Activated naive CD4-positive, alpha-beta T cell treated with anti-CD3 and anti-CD28 coated beads for 36 hours (primary cell): Measurements from ENCODE around the gene RNF208. TPM values are rescaled to one million over a fixed set of nuclear protein-coding genes. Genes with fewer than 3 reads are reported as not detected.
"Not testable (repeated sequence)": the region's sequence is repeated elsewhere in the genome, so short reads cannot be mapped to it uniquely, and the experiment has no call there.

Experiments used
- CTCF ChIA-PET: fragments of 350-600 bp; sonication (Branson Sonifier 250); formaldehyde crosslinking; loops from one replicate; lab custom pipeline; 2021; ENCODE audit warnings: antibody characterized with exemption; lab: Charles Lee
- DNase-seq: peaks from one replicate; pipeline ENCODE4 v3.0.0-alpha.2; 2020
- H3K27ac Mint-ChIP-seq: one replicate; pipeline ENCODE4 v1.8.0; 2021; ENCODE audit warnings: mild to moderate bottlenecking, mixed read lengths
- H3K27me3 Mint-ChIP-seq: one replicate; pipeline ENCODE4 v1.8.0; 2021; ENCODE audit warnings: low read depth, mixed read lengths
- H3K36me3 Mint-ChIP-seq: one replicate; pipeline ENCODE4 v1.8.0; 2021; ENCODE audit warnings: low read depth, mixed read lengths
- H3K4me1 Mint-ChIP-seq: one replicate; pipeline ENCODE4 v1.8.0; 2021; ENCODE audit warnings: low read depth, mixed read lengths
- H3K4me3 Mint-ChIP-seq: one replicate; pipeline ENCODE4 v1.8.0; 2021; ENCODE audit warnings: mild to moderate bottlenecking, moderate library complexity, mixed read lengths
- H3K9me3 Mint-ChIP-seq: one replicate; pipeline ENCODE4 v1.8.0; 2021; ENCODE audit warnings: mixed read lengths
- intact Hi-C: fragments of 100-400 bp; cut with micrococcal nuclease; formaldehyde crosslinking; loops from one replicate; pipeline ENCODE4 v1.15.1; 2023
- total RNA-seq, 2 experiments: library from RNA; stranded (reverse); gene quantifications; one replicate each; pipeline ENCODE4 v1.2.3, GENCODE V29; 2021

RNF208 gene
- total RNA-seq, 2 experiments from 2014 or later, result 4.9 to 5.0 TPM

GRCh38 chr9:137251490-137252268 lies 29.6 kb upstream of the RNF208 start:
- no peaks in the 10 kb centered on the region for H3K9me3 Mint-ChIP-seq
- intact Hi-C loops, result no loop called here
- H3K4me1 Mint-ChIP-seq, result peaks cover 12% of the 10 kb centered on the region
- H3K4me3 Mint-ChIP-seq, result no peak overlapping the region
- H3K27ac Mint-ChIP-seq, result no peak overlapping the region
- DNase-seq, result no peak
- H3K36me3 Mint-ChIP-seq, result peaks cover 1% of the 10 kb centered on the region
- CTCF ChIA-PET, result interaction anchor here (0.8 to 1.1 kb wide), 2 partner anchors 19 to 132 kb away, joined by 3 read pairs; no protein-coding TSS in a partner anchor
- H3K27me3 Mint-ChIP-seq, result no peaks in the 10 kb centered on the region

DNA sequence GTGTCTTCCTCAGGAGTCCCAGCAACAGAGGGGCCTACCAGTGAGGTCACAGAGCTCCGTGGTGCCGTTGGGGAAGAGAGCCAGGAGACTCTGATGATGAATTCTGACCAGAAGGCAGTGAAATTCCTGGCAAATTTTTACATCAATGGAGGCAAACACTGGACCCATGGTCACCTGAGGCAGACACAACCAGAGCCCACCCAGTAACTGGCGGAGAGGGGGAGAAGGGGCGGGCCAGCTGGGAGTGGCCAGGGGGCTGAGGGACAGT lies 29.1 kb upstream of the RNF208 start, which contains the start of gene STPG3:
TSS of gene STPG3 (plus strand) at position 93 of the 268 bp plus-strand sequence. CDS start at position 94, 1 bp downstream.
- peaks cover 7% of the 10 kb centered on the region for H3K4me1 Mint-ChIP-seq
- no peak within 1 kb of the TSS for H3K27ac Mint-ChIP-seq
- H3K4me3 Mint-ChIP-seq, result no peak within 1 kb of the TSS
- no peaks in the 10 kb centered on the region for H3K27me3 Mint-ChIP-seq
- intact Hi-C loops, result no loop called here
- H3K9me3 Mint-ChIP-seq, result no peaks in the 10 kb centered on the region
- H3K36me3 Mint-ChIP-seq, result no peaks in the 10 kb centered on the region
- no peak for DNase-seq
- CTCF ChIA-PET, result interaction anchor here (0.8 to 1.1 kb wide), 2 partner anchors 18 to 132 kb away, joined by 3 read pairs; no protein-coding TSS in a partner anchor

DNA sequence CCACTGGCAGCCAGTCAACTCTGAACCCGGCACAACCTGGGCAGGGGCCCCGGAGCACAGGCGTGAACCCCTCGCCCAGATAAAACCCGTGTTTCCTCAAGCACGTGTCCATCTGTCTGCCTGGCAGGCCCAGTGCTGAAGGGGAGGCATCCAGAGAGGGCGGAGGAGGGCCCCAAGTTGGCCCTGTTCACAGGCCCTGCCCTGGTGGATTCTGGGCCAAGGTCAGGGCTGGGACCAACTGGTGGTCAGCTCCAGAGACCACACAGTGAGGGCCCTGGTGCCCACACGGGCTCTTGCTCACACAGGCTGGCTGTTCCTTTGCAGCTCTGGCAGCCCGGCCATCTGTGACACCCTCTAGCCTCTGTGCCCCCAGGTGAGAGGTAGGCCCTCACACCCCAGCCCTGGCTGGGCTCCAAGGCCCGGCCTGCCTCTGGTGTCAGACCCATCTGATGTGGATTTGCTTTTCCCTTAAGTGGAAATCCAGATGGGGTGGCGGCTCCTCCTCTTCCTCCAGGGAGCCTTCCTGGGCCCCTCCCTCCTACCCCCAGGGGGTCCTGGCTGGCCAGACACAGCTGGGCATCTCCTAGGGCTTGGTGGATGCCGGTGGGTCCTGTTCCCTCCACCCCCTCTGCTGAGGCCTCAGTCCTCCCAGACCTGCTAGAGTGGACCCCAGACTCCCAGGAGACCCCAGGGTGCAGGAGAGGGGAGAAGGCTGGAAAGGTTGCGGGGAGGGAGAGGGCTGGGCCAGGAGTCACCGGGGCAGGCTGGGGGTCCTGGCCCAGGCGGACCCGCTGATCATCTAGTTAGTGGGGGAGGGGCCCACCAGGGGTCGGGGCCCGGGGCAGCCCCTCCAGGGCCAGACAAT lies 28.5 kb upstream of the RNF208 start:
- Mint-ChIP-seq H3K27me3 (no peaks in the 10 kb centered on the region), H3K4me3 (no peak overlapping the region), H3K4me1 (peaks cover 6% of the 10 kb centered on the region), H3K36me3 (no peaks in the 10 kb centered on the region), H3K9me3 (no peaks in the 10 kb centered on the region), H3K27ac (no peak overlapping the region)
- DNase-seq, result no peak
- CTCF ChIA-PET, result interaction anchor here (0.8 to 1.1 kb wide), 2 partner anchors 17 to 131 kb away, joined by 3 read pairs; no protein-coding TSS in a partner anchor
- intact Hi-C loops, result no loop called here

DNA sequence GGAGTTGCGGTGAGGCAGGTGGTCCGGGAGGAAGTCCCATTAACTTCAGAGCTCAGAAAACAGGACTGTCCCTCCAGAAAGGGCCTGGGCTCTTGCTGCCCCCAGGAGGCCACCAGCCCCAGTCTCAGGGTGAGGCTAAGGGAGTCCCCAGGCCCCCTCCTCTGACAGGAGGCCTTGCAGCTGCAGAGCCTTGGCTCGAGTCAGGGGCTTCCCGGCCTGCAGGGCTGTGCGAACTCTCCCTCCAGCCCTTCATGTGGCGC lies 25.8 kb upstream of the RNF208 start:
- no peak for DNase-seq
- CTCF ChIA-PET, result interaction anchor here (1.5 kb wide), 1 partner anchor 9 kb away, joined by 4 read pairs; no protein-coding TSS in a partner anchor
- Mint-ChIP-seq H3K4me3 (no peak overlapping the region), H3K27me3 (no peaks in the 10 kb centered on the region), H3K4me1 (peaks cover 5% of the 10 kb centered on the region), H3K9me3 (no peaks in the 10 kb centered on the region), H3K27ac (no peak overlapping the region), H3K36me3 (peaks cover 6% of the 10 kb centered on the region)
- intact Hi-C loops, result loop anchor here (10.0 kb wide), 1 partner anchor 763 kb away; the partner anchor contains the start of gene SEC16A

- Mint-ChIP-seq H3K36me3 (peaks cover 11% of the 10 kb centered on the region), H3K9me3 (no peaks in the 10 kb centered on the region), H3K27ac (no peak overlapping the region), H3K4me1 (peaks cover 11% of the 10 kb centered on the region), H3K4me3 (no peak overlapping the region), H3K27me3 (no peaks in the 10 kb centered on the region)
- intact Hi-C loops, result loop anchor here (10.0 kb wide), 1 partner anchor 763 kb away; the partner anchor contains the start of gene SEC16A
- DNase-seq, result no peak
- CTCF ChIA-PET, result interaction anchor here (1.1 to 1.5 kb wide), 2 partner anchors 9 to 11 kb away, joined by 3 to 4 read pairs; no protein-coding TSS in a partner anchor
These were observed 25.3 kb upstream of the RNF208 start for GRCh38 chr9:137247135-137247915.

DNA sequence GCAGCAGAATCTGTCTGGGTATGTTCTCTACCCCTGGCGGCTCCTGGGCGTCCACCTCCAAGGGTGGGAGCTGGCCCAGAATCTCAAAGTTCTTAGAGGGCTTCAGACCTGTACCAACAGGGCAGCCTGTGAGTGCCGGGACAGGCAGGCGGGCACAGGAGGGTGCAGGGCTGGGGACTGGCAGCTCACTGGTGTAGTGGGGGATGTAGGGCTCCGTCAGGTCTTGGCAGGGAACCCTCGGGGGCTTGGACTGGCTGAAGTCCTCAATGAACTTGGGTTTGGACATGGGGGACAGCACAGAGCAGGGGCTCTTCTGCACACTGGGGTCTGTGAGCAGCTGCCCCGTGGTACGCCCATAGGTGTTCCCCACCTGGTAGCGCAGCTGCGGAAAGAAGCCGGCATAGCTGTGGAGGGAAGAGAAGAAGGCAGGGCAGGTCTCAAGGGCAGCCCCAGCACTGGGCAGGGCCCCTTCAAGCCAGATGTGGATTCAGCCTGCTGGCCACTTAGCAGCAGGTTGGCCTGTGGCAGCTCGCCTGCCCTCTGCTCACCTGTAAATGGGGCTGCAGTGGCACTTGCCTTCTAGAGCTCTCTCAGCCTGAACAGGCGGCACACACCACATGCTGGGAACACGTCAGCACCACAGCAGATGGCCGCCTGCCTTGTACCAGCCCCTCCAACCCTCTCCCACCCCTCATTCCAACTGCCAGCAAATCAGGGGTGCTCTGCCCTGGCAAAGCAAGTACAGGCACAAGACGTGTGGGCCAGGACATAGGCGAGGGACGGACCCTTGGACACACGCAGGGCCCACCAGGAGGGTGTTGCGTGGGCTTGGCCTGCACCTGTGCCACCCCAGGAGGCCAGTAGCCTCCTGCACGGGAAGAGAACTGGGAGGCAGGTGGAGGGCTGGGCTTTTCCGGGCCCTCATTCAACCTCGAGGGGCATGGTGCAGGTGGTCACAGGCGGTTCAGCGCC lies 23.7 kb upstream of the RNF208 start:
- Mint-ChIP-seq H3K4me1 (peaks cover 13% of the 10 kb centered on the region), H3K9me3 (no peaks in the 10 kb centered on the region), H3K27ac (no peak overlapping the region), H3K4me3 (no peak overlapping the region), H3K27me3 (no peaks in the 10 kb centered on the region), H3K36me3 (peaks cover 20% of the 10 kb centered on the region)
- intact Hi-C loops, result loop anchor here (10.0 kb wide), 1 partner anchor 761 kb away; the partner anchor contains the start of gene SEC16A
- DNase-seq, result no peak
- CTCF ChIA-PET, result no interaction called here

DNA sequence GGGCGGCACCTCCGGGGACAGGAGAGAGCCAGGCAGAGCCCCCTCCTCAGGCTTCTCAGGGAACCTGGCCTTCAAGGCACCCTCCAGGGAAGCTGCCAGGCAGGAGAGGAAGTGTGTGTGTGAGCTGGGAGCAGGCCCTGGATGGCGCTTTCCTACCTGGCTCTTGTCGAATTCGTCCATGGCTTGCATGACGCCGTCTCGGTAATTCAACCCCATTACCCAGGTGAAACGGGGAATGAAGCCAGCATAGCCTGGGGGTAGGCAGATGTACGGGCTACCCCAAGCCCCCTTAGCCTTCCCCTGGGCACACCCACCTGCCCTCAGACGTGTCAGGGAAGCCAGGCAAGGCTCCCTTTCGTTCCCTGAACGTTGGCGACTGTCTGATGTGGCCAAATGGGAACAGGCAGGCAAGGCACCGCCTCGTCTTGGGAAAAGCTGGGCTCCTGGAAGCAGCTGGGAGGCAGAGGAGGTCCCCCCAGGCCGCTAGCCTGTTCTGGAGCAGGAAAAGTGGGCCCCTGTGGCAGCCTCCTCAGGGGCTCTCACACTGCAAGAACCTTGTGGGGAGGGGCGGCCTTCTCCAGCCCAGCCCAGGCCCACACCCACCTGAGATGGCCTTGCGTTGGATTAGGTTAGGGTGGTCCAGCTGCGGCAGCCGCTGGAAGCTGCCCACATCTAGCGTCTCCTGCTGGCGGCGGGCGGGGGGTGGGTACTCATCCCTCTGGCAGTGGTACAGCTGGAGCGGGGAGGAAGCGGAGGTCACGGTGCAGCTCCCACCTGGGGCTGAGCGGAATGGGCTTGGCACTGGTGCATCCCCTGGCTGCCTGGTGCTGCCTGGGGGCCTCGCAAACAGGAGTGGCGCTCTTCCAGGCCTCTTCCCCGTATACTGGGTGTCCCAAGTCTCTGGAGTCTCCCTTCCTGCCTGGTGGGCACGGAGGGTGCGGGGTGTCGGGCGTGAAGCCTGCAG lies 22.7 kb upstream of the RNF208 start:
- Mint-ChIP-seq H3K9me3 (no peaks in the 10 kb centered on the region), H3K36me3 (peaks cover 20% of the 10 kb centered on the region), H3K4me1 (peaks cover 15% of the 10 kb centered on the region), H3K4me3 (no peak overlapping the region), H3K27me3 (no peaks in the 10 kb centered on the region), H3K27ac (no peak overlapping the region)
- intact Hi-C loops, result loop anchor here (5.0 to 10.0 kb wide), 4 partner anchors 42 to 832 kb away; partner anchors contain the start of genes ANAPC2, ENTR1, PMPCA and SEC16A
- no peak for DNase-seq
- CTCF ChIA-PET, result no interaction called here

- intact Hi-C loops, result loop anchor here (5.0 to 10.0 kb wide), 4 partner anchors 42 to 832 kb away; partner anchors contain the start of genes ANAPC2, ENTR1, PMPCA and SEC16A
- Mint-ChIP-seq H3K4me1 (peaks cover 21% of the 10 kb centered on the region), H3K4me3 (peak overlapping the region; percentile 21), H3K36me3 (peaks cover 22% of the 10 kb centered on the region), H3K9me3 (no peaks in the 10 kb centered on the region), H3K27ac (no peak overlapping the region), H3K27me3 (no peaks in the 10 kb centered on the region)
- DNase-seq, result no peak
- CTCF ChIA-PET, result no interaction called here
These were observed 21.8 kb upstream of the RNF208 start for GRCh38 chr9:137243626-137244485.

- H3K9me3 Mint-ChIP-seq, DNase-seq, H3K27me3 Mint-ChIP-seq: not testable (repeated sequence)
- Mint-ChIP-seq H3K4me3 (peak overlapping the region; percentile 21), H3K27ac (peak overlapping the region; percentile 24), H3K4me1 (peaks cover 25% of the 10 kb centered on the region), H3K36me3 (peaks cover 22% of the 10 kb centered on the region)
- intact Hi-C loops, result loop anchor here (5.0 to 10.0 kb wide), 4 partner anchors 41 to 831 kb away; partner anchors contain the start of genes ANAPC2, ENTR1, PMPCA and SEC16A
- CTCF ChIA-PET, result interaction anchor here (1.2 kb wide), 1 partner anchor 295 kb away, joined by 3 read pairs; no protein-coding TSS in a partner anchor
These were observed 21.2 kb upstream of the RNF208 start for GRCh38 chr9:137243266-137243625.
